Loucy (cell line): ENCODE data around the gene GRHL3.

ENCODE experiments used
- H2AFZ ChIP-seq: fragments of 200-600 bp; sonication (generic); 2 replicates; pipeline ENCODE4 v1.6.0; 2016; ENCODE audit warnings: antibody characterized with exemption, mild to moderate bottlenecking, low read length, moderate library complexity
- H3F3A ChIP-seq: fragments of 200-600 bp; 2 replicates; pipeline ENCODE4 v1.6.0; 2016; ENCODE audit warnings: antibody characterized with exemption, low read depth, mild to moderate bottlenecking
- H3K27me3 ChIP-seq: fragments of 200-600 bp; sonication (generic); 2 replicates; pipeline ENCODE4 v1.6.1; 2014; ENCODE audit warnings: low read length, mild to moderate bottlenecking; ENCODE audit not compliant: insufficient read depth, poor library complexity, severe bottlenecking
- H3K36me3 ChIP-seq: fragments of 200-600 bp; sonication (generic); 2 replicates; pipeline ENCODE4 v1.6.1; 2016; ENCODE audit warnings: low read length; ENCODE audit not compliant: insufficient read depth
- H3K4me1 ChIP-seq: fragments of 200-600 bp; sonication (generic); 2 replicates; pipeline ENCODE4 v1.5.1; 2014; ENCODE audit warnings: low read length, mild to moderate bottlenecking; ENCODE audit not compliant: insufficient read depth, poor library complexity, severe bottlenecking
- H3K4me2 ChIP-seq: fragments of 200-600 bp; sonication (generic); 2 replicates; pipeline ENCODE4 v1.6.0; 2014; ENCODE audit warnings: antibody characterized with exemption, low read length, low read depth, mild to moderate bottlenecking; ENCODE audit not compliant: poor library complexity, severe bottlenecking
- H3K4me3 ChIP-seq: fragments of 200-600 bp; sonication (generic); 2 replicates; pipeline ENCODE4 v1.5.1; 2014; ENCODE audit warnings: low read length, mild to moderate bottlenecking, mixed read lengths; ENCODE audit not compliant: poor library complexity, severe bottlenecking
- H3K79me2 ChIP-seq: fragments of 200-600 bp; sonication (generic); 2 replicates; pipeline ENCODE4 v1.6.1; 2014; ENCODE audit warnings: low read length; ENCODE audit not compliant: insufficient read depth
- H3K9ac ChIP-seq: fragments of 200-600 bp; sonication (generic); 2 replicates; pipeline ENCODE4 v1.6.0; 2014; ENCODE audit warnings: mild to moderate bottlenecking, low read depth, low read length, moderate library complexity; ENCODE audit not compliant: poor library complexity, severe bottlenecking
- H3K9me2 ChIP-seq: fragments of 200-600 bp; sonication (generic); replicated peaks from 2 replicates; pipeline ENCODE4 v1.6.1; 2016; ENCODE audit warnings: low read depth, low read length, mixed read lengths
- H3K9me3 ChIP-seq: fragments of 200-600 bp; sonication (generic); 2 replicates; pipeline ENCODE4 v1.6.1; 2014; ENCODE audit warnings: mild to moderate bottlenecking, antibody characterized with exemption, low read length, low read depth; ENCODE audit not compliant: insufficient read depth
- H4K20me1 ChIP-seq: fragments of 200-600 bp; sonication (generic); 2 replicates; pipeline ENCODE4 v1.6.0; 2014; ENCODE audit warnings: antibody characterized with exemption, low read length, mild to moderate bottlenecking; ENCODE audit not compliant: insufficient read depth, poor library complexity, severe bottlenecking
- CTCF ChIP-seq: fragments of 200-600 bp; sonication (generic); conservative IDR thresholded peaks from 2 replicates; pipeline ENCODE4 v1.5.1; 2014; ENCODE audit warnings: mild to moderate bottlenecking, antibody characterized with exemption, low read length
- EZH2phosphoT487 ChIP-seq: fragments of 200-600 bp; IDR thresholded peaks from 2 replicates; pipeline ENCODE4 v1.6.1; 2018; ENCODE audit warnings: antibody characterized with exemption, mild to moderate bottlenecking, moderate library complexity, borderline replicate concordance

Gene GRHL3

GRCh38 chr1:24361811-24362210 is 42.7 kb downstream of the GRHL3 start:
- Histone ChIP-seq H3K4me1 (peaks cover 18% of the 10 kb centered on the region), H3F3A (no peaks in the 10 kb centered on the region), H3K9ac (no peak overlapping the region), H4K20me1 (no peaks in the 10 kb centered on the region), H3K79me2 (no peaks in the 10 kb centered on the region), H3K36me3 (no peaks in the 10 kb centered on the region), H3K9me2 (no peaks in the 10 kb centered on the region), H3K4me3 (no peak overlapping the region), H3K4me2 (no peak overlapping the region), H2AFZ (no peak overlapping the region), H3K9me3 (no peaks in the 10 kb centered on the region), H3K27me3 (no peaks in the 10 kb centered on the region)
- TF ChIP-seq CTCF (no peak), EZH2phosphoT487 (no peak)

- H3K9ac ChIP-seq = no peak overlapping the region
- H4K20me1 ChIP-seq = no peaks in the 10 kb centered on the region
- H3F3A ChIP-seq = no peaks in the 10 kb centered on the region
- H3K4me3 ChIP-seq = no peak overlapping the region
- no peaks in the 10 kb centered on the region for H3K9me3 ChIP-seq
- no peak overlapping the region for H2AFZ ChIP-seq
- no peaks in the 10 kb centered on the region for H3K36me3 ChIP-seq
- no peak overlapping the region for H3K4me2 ChIP-seq
- peaks cover 17% of the 10 kb centered on the region for H3K4me1 ChIP-seq
- TF ChIP-seq EZH2phosphoT487 (no peak), CTCF (no peak)
- no peaks in the 10 kb centered on the region for H3K79me2 ChIP-seq
- no peaks in the 10 kb centered on the region for H3K9me2 ChIP-seq
- no peaks in the 10 kb centered on the region for H3K27me3 ChIP-seq
Measured at GRCh38 chr1:24362396-24362795, 43.2 kb downstream of the GRHL3 start.

- no peaks in the 10 kb centered on the region for H4K20me1 ChIP-seq
- no peak overlapping the region for H3K4me3 ChIP-seq
- no peaks in the 10 kb centered on the region for H3K27me3 ChIP-seq
- no peak overlapping the region for H3K9ac ChIP-seq
- no peak for TF ChIP-seq EZH2phosphoT487
- no peak for TF ChIP-seq CTCF
- H3K79me2 ChIP-seq = no peaks in the 10 kb centered on the region
- peaks cover 11% of the 10 kb centered on the region for H3K4me1 ChIP-seq
- H3K4me2 ChIP-seq = no peak overlapping the region
- no peaks in the 10 kb centered on the region for H3K36me3 ChIP-seq
- H3K9me2 ChIP-seq = no peaks in the 10 kb centered on the region
- H3F3A ChIP-seq = no peaks in the 10 kb centered on the region
- H3K9me3 ChIP-seq = no peaks in the 10 kb centered on the region
- no peak overlapping the region for H2AFZ ChIP-seq
Measured at GRCh38 chr1:24362982-24363614, 43.9 kb downstream of the GRHL3 start.
